GM23248 (cell line): ENCODE measurements around the gene HOXB3. TPM values are rescaled to one million over a fixed set of nuclear protein-coding genes. Genes with fewer than 3 reads are reported as not detected.
A peak's percentile ranks its signal among the peaks of the same experiment; 100 is the strongest.

Experiments
- DNase-seq: peaks from one replicate; pipeline ENCODE4 v3.0.0-alpha.2; 2015
- H2AFZ ChIP-seq: fragments of 200-600 bp; sonication (generic); 2 replicates; pipeline ENCODE4 v1.6.1; 2016; ENCODE audit warnings: antibody characterized with exemption
- H3F3A ChIP-seq: fragments of 200-600 bp; sonication (generic); 2 replicates; pipeline ENCODE4 v1.6.1; 2016; ENCODE audit warnings: mild to moderate bottlenecking, antibody characterized with exemption, mixed run types; ENCODE audit not compliant: insufficient read depth
- H3K27ac ChIP-seq: fragments of 200-600 bp; sonication (generic); 2 replicates; pipeline ENCODE4 v1.5.1; 2016; ENCODE audit warnings: mild to moderate bottlenecking
- H3K27me3 ChIP-seq: fragments of 200-600 bp; sonication (generic); replicated peaks from 2 replicates; pipeline ENCODE4 v1.6.1; 2016; ENCODE audit warnings: mild to moderate bottlenecking; ENCODE audit not compliant: insufficient read depth
- H3K36me3 ChIP-seq: fragments of 200-600 bp; sonication (generic); 2 replicates; pipeline ENCODE4 v1.6.1; 2016; ENCODE audit warnings: low read depth, mild to moderate bottlenecking
- H3K4me1 ChIP-seq: fragments of 200-600 bp; sonication (generic); 2 replicates; pipeline ENCODE4 v1.6.1; 2016; ENCODE audit warnings: mild to moderate bottlenecking; ENCODE audit not compliant: insufficient read depth
- H3K4me2 ChIP-seq: fragments of 200-600 bp; sonication (generic); one replicate; pipeline ENCODE4 v1.6.1; 2016; ENCODE audit warnings: mild to moderate bottlenecking; ENCODE audit not compliant: unreplicated experiment
- H3K4me3 ChIP-seq: fragments of 200-600 bp; sonication (generic); 2 replicates; pipeline ENCODE4 v1.5.1; 2016; ENCODE audit warnings: mild to moderate bottlenecking
- H3K79me2 ChIP-seq: fragments of 200-600 bp; sonication (generic); 2 replicates; pipeline ENCODE4 v1.6.1; 2016; ENCODE audit warnings: mild to moderate bottlenecking; ENCODE audit not compliant: insufficient read depth
- H3K9ac ChIP-seq: fragments of 200-600 bp; sonication (generic); 2 replicates; pipeline ENCODE4 v1.6.1; 2016; ENCODE audit warnings: mild to moderate bottlenecking
- H3K9me2 ChIP-seq: fragments of 200-600 bp; sonication (generic); 2 replicates; pipeline ENCODE4 v1.6.1; 2016; ENCODE audit warnings: mixed run types, mild to moderate bottlenecking, moderate library complexity; ENCODE audit not compliant: insufficient read depth
- H3K9me3 ChIP-seq: fragments of 200-600 bp; sonication (generic); one replicate; pipeline ENCODE4 v1.6.1; 2017; ENCODE audit warnings: low read depth
- H4K20me1 ChIP-seq: fragments of 200-600 bp; sonication (generic); 2 replicates; pipeline ENCODE4 v1.6.0; 2016; ENCODE audit not compliant: insufficient read depth
- EZH2 ChIP-seq: fragments of 200-600 bp; sonication (generic); IDR thresholded peaks from 2 replicates; pipeline ENCODE4 v1.6.1; 2018; ENCODE audit warnings: antibody characterized with exemption, mild to moderate bottlenecking; ENCODE audit not compliant: insufficient read depth, poor library complexity, severe bottlenecking
- EZH2phosphoT487 ChIP-seq: fragments of 200-600 bp; sonication (generic); IDR thresholded peaks from 2 replicates; pipeline ENCODE4 v1.6.1; 2018; ENCODE audit warnings: antibody characterized with exemption, moderate library complexity, mild to moderate bottlenecking, low read depth; ENCODE audit not compliant: insufficient read depth
- WGBS, 2 experiments: methylation state at CpG; one replicate each; pipeline ENCODE4 v1.1.6; 2015 to 2017; ENCODE audit warnings: low lambda C conversion rate in 2 of 2, low coverage in 1 of 2; ENCODE audit errors: missing lambda C conversion rate in 2 of 2; 5-methylcytosine and 5-hydroxymethylcytosine counted together
- in situ Hi-C: fragments of 300-500 bp; cut with MboI; formaldehyde crosslinking; loops from 2 replicates; pipeline ENCODE4 v1.15.0; 2020
- polyA plus RNA-seq: library from polyadenylated mRNA; unstranded; fragments of >200 nt; fragmentation: Nextera tagmentation; extraction: Ambion mirVana; gene quantifications from 2 replicates; pipeline ENCODE4 v1.2.1, GENCODE V29; 2016
- total RNA-seq: library from RNA; depleted of rRNA; stranded (reverse); fragments of >200 nt; shearing (Covaris generic); gene quantifications from 2 replicates; pipeline ENCODE4 v1.2.3, GENCODE V29; 2014

HOXB3 gene
- total and polyA plus RNA-seq, 2 experiments from 2014 or later = 1.9 to 2.4 TPM

GRCh38 chr17:48546137-48546923 is 43.7 kb downstream of the HOXB3 start:
- peak; percentile 61 for DNase-seq
- in situ Hi-C loops = no loop called here
- TF ChIP-seq EZH2phosphoT487 (no peak), EZH2 (no peak)
- 23 to 24% methylated on average over 10 of the region's 10 CpGs for WGBS, 2 experiments
- Histone ChIP-seq H3K4me1 (peaks cover 39% of the 10 kb centered on the region), H2AFZ (peak overlapping the region; percentile 92), H3K79me2 (peaks cover 55% of the 10 kb centered on the region), H3K27ac (peak overlapping the region; percentile 96), H3K9me3 (no peaks in the 10 kb centered on the region), H3K36me3 (no peaks in the 10 kb centered on the region; the same call in 1 of the 2 replicates), H3K9ac (peak overlapping the region; percentile 99), H3K4me2 (peak overlapping the region; percentile 93), H3F3A (peaks cover 44% of the 10 kb centered on the region), H3K4me3 (peak overlapping the region; percentile 66), H4K20me1 (no peaks in the 10 kb centered on the region), H3K9me2 (no peaks in the 10 kb centered on the region), H3K27me3 (no peaks in the 10 kb centered on the region)

- peaks cover 48% of the 10 kb centered on the region for H3F3A ChIP-seq
- H3K79me2 ChIP-seq = peaks cover 63% of the 10 kb centered on the region
- no peaks in the 10 kb centered on the region for H3K9me3 ChIP-seq
- H4K20me1 ChIP-seq = no peaks in the 10 kb centered on the region
- no peaks in the 10 kb centered on the region for H3K9me2 ChIP-seq
- peak overlapping the region; percentile 95; the same call in 1 of the 2 replicates for H3K4me3 ChIP-seq
- peak overlapping the region; percentile 96 for H3K27ac ChIP-seq
- H3K4me1 ChIP-seq = peaks cover 46% of the 10 kb centered on the region
- peak overlapping the region; percentile 93 for H3K4me2 ChIP-seq
- H3K9ac ChIP-seq = peak overlapping the region; percentile 99
- 93 to 100% methylated on average over 1 of the region's 1 CpG for WGBS, 2 experiments
- H2AFZ ChIP-seq = peak overlapping the region; percentile 64
- in situ Hi-C loops = no loop called here
- TF ChIP-seq EZH2phosphoT487 = no peak
- TF ChIP-seq EZH2 = no peak
- no peaks in the 10 kb centered on the region; the same call in 1 of the 2 replicates for H3K36me3 ChIP-seq
- DNase-seq = no peak
- H3K27me3 ChIP-seq = no peaks in the 10 kb centered on the region
Observed at GRCh38 chr17:48545539-48545938, 44.5 kb downstream of the HOXB3 start.

DNA sequence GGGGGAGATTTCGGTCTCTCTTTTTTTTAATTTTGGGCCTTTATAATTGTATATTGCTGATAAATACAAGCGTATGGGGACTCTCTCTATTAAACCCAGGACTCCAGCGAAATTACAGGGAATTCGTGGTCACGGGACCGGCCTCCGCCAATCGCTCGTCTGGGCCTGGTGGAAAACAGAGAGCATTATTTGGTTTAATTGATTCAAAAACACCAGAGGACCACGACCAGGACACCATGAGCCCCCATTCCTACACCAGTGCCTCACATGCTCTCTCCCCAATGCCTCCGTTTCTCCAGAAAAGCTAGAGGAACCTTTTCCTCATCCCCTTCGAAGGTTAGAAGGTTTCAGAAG is 45.0 kb downstream of the HOXB3 start, which contains the start of gene HOXB2:
Gene HOXB2, minus strand, starts transcription at position 88 of the 354 bp plus-strand sequence. CDS start 198 bp downstream, outside the sequence.
- H3K79me2 ChIP-seq = peaks cover 68% of the 10 kb centered on the region
- peak; percentile 82 for DNase-seq

GRCh38 chr17:48544349-48545021 is 45.6 kb downstream of the HOXB3 start:
- DNase-seq = peak; percentile 89
- no peaks in the 10 kb centered on the region for H3K9me3 ChIP-seq
- H3K27ac ChIP-seq = peak overlapping the region; percentile 96
- H3K4me2 ChIP-seq = peak overlapping the region; percentile 93
- peak overlapping the region; percentile 99 for H3K9ac ChIP-seq
- TF ChIP-seq EZH2 (no peak), EZH2phosphoT487 (no peak)
- H3K9me2 ChIP-seq = no peaks in the 10 kb centered on the region
- WGBS, 2 experiments = 1% methylated on average over 22 to 38 of the region's 38 CpGs
- H3K36me3 ChIP-seq = no peaks in the 10 kb centered on the region
- peak overlapping the region; percentile 95 for H3K4me3 ChIP-seq
- H3K27me3 ChIP-seq = no peaks in the 10 kb centered on the region
- peak overlapping the region; percentile 64 for H2AFZ ChIP-seq
- H4K20me1 ChIP-seq = no peaks in the 10 kb centered on the region
- H3F3A ChIP-seq = peaks cover 59% of the 10 kb centered on the region
- H3K79me2 ChIP-seq = peaks cover 74% of the 10 kb centered on the region
- H3K4me1 ChIP-seq = peaks cover 50% of the 10 kb centered on the region
- in situ Hi-C loops = no loop called here

More for the DNA sequence above, 45.0 kb downstream of the HOXB3 start, which contains the start of gene HOXB2:
- Histone ChIP-seq H3K9me2 (no peaks in the 10 kb centered on the region), H2AFZ (peak within 1 kb of the TSS; percentile 64), H3K36me3 (no peaks in the 10 kb centered on the region; the same call in 1 of the 2 replicates), H3K27me3 (no peaks in the 10 kb centered on the region), H3K9ac (peak within 1 kb of the TSS; percentile 99), H3K4me2 (peak within 1 kb of the TSS; percentile 93), H3K9me3 (no peaks in the 10 kb centered on the region), H4K20me1 (no peaks in the 10 kb centered on the region), H3K4me3 (peak within 1 kb of the TSS; percentile 95), H3F3A (peaks cover 54% of the 10 kb centered on the region), H3K27ac (peak within 1 kb of the TSS; percentile 96), H3K4me1 (peaks cover 50% of the 10 kb centered on the region)
- in situ Hi-C loops = no loop called here
- 20 to 32% methylated on average over 11 to 12 of the region's 12 CpGs for WGBS, 2 experiments
- no peak for TF ChIP-seq EZH2phosphoT487
- no peak for TF ChIP-seq EZH2
